Ishikawa (cell line): ENCODE data around the gene RUSC1.

Source experiments
- CEBPB ChIP-seq: IDR thresholded peaks from 2 replicates; pipeline ENCODE4 v1.6.1; 2012
- CREB1 ChIP-seq: IDR thresholded peaks from 2 replicates; pipeline ENCODE4 v1.6.1; 2012; ENCODE audit warnings: low read depth
- EGR1 ChIP-seq: IDR thresholded peaks from 2 replicates; pipeline ENCODE4 v1.6.1; 2012
- EP300 ChIP-seq: IDR thresholded peaks from 2 replicates; pipeline ENCODE4 v1.6.1; 2012; ENCODE audit warnings: borderline replicate concordance
- FOXM1 ChIP-seq: IDR thresholded peaks from 2 replicates; pipeline ENCODE4 v1.6.1; 2012; ENCODE audit warnings: low read depth, borderline replicate concordance
- NFIC ChIP-seq: IDR thresholded peaks from 2 replicates; pipeline ENCODE4 v1.6.1; 2012
- RAD21 ChIP-seq: IDR thresholded peaks from 2 replicates; pipeline ENCODE4 v1.6.1; 2012; ENCODE audit warnings: low read depth
- TAF1 ChIP-seq: IDR thresholded peaks from 2 replicates; pipeline ENCODE4 v1.6.1; 2012; ENCODE audit warnings: low read depth, mild to moderate bottlenecking
- TCF12 ChIP-seq: IDR thresholded peaks from 2 replicates; pipeline ENCODE4 v1.6.1; 2012; ENCODE audit warnings: low read depth
- TEAD4 ChIP-seq: IDR thresholded peaks from 2 replicates; pipeline ENCODE4 v1.6.1; 2012
- YY1 ChIP-seq: IDR thresholded peaks from 2 replicates; pipeline ENCODE4 v1.6.1; 2012; ENCODE audit warnings: low read depth
- ZBTB7A ChIP-seq: IDR thresholded peaks from 2 replicates; pipeline ENCODE4 v1.6.1; 2012; ENCODE audit warnings: low read depth
- TF ChIP-seq, protein P1 (sequence below): IDR thresholded peaks from 2 replicates; pipeline ENCODE4 v1.6.1; 2012; ENCODE audit warnings: low read depth, mild to moderate bottlenecking
- TF ChIP-seq, protein P2 (sequence below): IDR thresholded peaks from 2 replicates; pipeline ENCODE4 v1.6.1; 2012
- TF ChIP-seq, protein P3 (sequence below): IDR thresholded peaks from 2 replicates; pipeline ENCODE4 v1.6.1; 2012

The RUSC1 gene, protein sequence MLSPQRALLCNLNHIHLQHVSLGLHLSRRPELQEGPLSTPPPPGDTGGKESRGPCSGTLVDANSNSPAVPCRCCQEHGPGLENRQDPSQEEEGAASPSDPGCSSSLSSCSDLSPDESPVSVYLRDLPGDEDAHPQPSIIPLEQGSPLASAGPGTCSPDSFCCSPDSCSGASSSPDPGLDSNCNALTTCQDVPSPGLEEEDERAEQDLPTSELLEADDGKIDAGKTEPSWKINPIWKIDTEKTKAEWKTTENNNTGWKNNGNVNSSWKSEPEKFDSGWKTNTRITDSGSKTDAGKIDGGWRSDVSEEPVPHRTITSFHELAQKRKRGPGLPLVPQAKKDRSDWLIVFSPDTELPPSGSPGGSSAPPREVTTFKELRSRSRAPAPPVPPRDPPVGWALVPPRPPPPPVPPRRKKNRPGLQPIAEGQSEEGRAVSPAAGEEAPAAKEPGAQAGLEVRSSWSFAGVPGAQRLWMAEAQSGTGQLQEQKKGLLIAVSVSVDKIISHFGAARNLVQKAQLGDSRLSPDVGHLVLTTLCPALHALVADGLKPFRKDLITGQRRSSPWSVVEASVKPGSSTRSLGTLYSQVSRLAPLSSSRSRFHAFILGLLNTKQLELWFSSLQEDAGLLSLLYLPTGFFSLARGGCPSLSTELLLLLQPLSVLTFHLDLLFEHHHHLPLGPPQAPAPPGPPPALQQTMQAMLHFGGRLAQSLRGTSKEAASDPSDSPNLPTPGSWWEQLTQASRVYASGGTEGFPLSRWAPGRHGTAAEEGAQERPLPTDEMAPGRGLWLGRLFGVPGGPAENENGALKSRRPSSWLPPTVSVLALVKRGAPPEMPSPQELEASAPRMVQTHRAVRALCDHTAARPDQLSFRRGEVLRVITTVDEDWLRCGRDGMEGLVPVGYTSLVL

DNA sequence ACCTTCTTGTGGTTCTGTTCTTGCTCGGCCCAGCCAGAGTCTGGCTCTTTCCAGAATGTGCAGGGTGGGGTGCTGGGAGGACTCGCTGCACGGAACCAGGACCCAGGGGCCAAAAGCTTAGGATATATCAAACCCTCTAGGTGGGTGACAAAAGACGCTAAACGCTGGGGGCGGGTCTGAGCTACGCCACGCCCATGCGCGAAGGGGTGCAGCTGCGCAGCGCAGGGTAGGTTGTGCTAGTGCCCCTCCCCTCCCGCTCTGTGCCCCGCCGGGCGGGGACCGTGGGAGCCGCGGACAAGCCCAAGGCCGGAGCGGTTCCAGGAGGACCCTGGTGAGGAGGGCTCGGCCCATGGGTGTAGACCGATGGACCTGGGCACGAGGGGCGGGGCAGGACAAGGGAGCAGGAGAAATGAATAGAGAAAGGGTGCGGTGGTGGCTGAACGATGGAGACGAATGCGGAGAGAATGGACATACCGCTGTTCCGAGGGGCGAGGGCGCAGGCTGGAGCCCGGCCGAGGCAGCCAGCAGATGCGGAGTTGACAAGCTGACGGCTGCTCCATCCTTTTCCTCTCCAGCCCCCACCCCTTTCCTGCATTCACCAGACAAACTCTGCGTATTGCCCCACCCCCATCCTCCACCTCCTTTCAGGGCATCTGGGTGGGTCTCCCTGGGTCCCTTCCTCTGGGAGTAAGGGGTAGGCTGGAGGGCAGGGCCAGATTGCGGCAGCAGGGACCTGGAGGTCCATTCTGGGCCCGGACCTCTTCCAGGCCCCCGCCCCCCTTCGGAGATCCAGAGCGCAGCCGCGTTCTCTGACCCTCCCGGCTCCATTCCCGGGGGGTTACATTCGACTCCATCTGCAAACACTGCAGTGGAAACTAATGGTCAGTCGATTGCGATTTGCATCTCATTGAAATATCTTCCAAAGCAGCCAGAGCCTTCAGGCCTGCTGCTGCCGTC lies at the start of gene RUSC1:
Gene RUSC1 (plus strand): TSS at position 234 of the 957 bp plus-strand sequence. CDS start 880 bp downstream, outside the sequence.
- no peak for TF ChIP-seq ZBTB7A
- no peak for TF ChIP-seq TEAD4
- TF ChIP-seq FOXM1: no peak
- no peak for TF ChIP-seq TCF12
- no peak for TF ChIP-seq EP300
- no peak for TF ChIP-seq TAF1
- TF ChIP-seq, protein P1, sequence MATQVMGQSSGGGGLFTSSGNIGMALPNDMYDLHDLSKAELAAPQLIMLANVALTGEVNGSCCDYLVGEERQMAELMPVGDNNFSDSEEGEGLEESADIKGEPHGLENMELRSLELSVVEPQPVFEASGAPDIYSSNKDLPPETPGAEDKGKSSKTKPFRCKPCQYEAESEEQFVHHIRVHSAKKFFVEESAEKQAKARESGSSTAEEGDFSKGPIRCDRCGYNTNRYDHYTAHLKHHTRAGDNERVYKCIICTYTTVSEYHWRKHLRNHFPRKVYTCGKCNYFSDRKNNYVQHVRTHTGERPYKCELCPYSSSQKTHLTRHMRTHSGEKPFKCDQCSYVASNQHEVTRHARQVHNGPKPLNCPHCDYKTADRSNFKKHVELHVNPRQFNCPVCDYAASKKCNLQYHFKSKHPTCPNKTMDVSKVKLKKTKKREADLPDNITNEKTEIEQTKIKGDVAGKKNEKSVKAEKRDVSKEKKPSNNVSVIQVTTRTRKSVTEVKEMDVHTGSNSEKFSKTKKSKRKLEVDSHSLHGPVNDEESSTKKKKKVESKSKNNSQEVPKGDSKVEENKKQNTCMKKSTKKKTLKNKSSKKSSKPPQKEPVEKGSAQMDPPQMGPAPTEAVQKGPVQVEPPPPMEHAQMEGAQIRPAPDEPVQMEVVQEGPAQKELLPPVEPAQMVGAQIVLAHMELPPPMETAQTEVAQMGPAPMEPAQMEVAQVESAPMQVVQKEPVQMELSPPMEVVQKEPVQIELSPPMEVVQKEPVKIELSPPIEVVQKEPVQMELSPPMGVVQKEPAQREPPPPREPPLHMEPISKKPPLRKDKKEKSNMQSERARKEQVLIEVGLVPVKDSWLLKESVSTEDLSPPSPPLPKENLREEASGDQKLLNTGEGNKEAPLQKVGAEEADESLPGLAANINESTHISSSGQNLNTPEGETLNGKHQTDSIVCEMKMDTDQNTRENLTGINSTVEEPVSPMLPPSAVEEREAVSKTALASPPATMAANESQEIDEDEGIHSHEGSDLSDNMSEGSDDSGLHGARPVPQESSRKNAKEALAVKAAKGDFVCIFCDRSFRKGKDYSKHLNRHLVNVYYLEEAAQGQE: no peak
- TF ChIP-seq EGR1: no peak
- no peak for TF ChIP-seq YY1
- no peak for TF ChIP-seq CREB1
- TF ChIP-seq CEBPB: no peak
- no peak for TF ChIP-seq RAD21
- TF ChIP-seq, protein P2, sequence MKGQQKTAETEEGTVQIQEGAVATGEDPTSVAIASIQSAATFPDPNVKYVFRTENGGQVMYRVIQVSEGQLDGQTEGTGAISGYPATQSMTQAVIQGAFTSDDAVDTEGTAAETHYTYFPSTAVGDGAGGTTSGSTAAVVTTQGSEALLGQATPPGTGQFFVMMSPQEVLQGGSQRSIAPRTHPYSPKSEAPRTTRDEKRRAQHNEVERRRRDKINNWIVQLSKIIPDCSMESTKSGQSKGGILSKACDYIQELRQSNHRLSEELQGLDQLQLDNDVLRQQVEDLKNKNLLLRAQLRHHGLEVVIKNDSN: no peak
- TF ChIP-seq, protein P3, sequence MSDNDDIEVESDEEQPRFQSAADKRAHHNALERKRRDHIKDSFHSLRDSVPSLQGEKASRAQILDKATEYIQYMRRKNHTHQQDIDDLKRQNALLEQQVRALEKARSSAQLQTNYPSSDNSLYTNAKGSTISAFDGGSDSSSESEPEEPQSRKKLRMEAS: no peak
- no peak for TF ChIP-seq NFIC

DNA sequence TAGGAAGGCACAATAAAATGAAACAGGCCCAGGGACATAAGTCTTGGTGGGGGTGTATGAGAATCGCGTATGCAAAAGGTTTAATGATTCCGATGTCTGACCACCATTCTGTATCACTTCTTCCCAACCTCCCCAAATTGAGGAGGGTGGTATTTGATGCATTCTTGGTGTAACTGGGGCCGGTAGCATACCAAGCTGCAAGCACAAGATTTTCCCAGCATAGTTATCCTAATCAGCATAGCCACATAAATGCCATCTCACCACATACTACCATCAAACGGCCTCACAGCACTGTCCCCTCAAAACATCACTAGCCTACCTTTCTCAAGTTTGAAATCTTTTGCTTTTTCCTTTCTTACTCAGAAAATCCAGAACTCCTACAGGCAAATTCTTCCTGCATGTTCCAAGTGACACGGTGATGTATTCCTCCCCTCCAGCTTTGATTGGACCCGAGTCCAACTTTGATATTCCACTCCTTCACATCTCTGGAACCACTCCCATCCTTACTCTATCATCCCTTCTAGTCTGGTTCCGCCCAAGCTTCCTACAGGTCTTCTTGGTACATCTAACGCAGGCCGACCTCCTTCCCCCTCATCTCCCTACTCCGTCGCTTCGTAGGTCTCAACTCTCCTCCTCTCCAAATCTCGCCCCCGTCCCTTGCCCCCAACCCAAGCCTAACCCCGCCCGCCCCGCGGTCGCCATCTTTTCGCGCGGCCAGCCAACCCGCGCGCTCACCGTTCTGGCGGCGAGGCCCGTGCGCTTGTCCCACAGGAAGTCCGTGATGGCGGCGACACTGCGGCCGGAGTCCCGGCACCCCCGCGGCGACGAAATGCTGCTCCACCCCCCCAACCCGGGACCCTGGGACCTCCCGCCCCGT lies 48.0 kb upstream of the RUSC1 start:
- TF ChIP-seq EP300: 0 out of 2 replicates have a peak, but pooled peaks have one; percentile 9
- TF ChIP-seq EGR1: no peak
- TF ChIP-seq, protein P3: no peak
- TF ChIP-seq NFIC: no peak
- TF ChIP-seq, protein P1: no peak
- TF ChIP-seq TEAD4: no peak
- no peak for TF ChIP-seq ZBTB7A
- TF ChIP-seq RAD21: no peak
- TF ChIP-seq TCF12: no peak
- TF ChIP-seq YY1: peak; percentile 90

DNA sequence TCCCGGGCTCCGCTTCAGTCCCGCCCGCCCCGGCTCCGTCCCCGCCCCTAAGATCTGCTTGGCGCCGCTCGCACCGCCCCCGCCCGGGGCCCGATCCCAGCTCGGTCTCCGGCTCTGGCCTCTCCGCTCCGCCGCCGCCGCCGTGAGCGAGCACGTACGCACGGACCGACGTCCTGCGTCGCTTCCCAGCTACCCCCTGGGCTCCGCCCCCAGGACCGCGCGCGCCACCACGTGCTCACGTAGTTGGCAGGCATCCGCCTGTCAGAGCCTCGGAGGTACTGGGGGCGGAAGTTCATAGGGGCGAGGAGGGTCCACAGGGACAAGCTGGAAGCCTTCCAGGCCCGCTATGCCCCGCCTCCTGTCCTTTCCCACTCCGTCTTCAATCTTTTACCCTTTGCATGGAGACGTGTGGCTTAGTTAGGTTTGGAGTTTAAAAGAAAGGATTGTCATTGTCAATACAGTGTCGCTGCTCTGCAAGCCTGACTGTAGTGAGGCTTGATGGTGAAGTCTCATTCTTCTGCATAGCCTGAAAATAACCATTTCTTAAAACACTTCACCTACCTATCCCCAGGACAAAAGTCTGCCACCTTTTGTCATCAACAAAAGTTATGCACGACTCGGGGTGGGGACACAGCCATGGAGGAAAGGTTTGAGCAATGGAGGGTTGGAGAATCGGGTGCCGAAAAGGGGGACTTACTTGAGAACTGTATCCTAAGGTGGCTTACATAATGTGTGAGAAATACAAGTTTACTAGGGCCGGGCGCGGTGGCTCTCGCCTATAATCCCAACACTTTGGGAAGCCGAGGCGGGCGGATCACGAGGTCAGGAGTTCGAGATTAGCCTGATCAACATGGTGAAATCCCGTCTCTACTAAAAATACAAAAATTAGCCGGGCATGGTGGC lies 47.1 kb upstream of the RUSC1 start, which contains the start of gene CLK2:
Gene CLK2 (minus strand): TSS at position 162 of the 903 bp plus-strand sequence. CDS start 2,527 bp downstream, outside the sequence.
- TF ChIP-seq RAD21 (no peak), TEAD4 (no peak), ZBTB7A (peak; percentile 86; the same call in 1 of the 2 replicates), CREB1 (no peak; the same call in 1 of the 2 replicates), EGR1 (peak; percentile 53; the same call in 1 of the 2 replicates), TCF12 (peak; percentile 26; the same call in 1 of the 2 replicates), CEBPB (no peak), EP300 (no peak; the same call in 1 of the 2 replicates), TAF1 (peak; percentile 92), FOXM1 (no peak), YY1 (no peak), NFIC (peak; percentile 79)
- TF ChIP-seq, protein P2: peak; percentile 97
- TF ChIP-seq, protein P1: no peak
- TF ChIP-seq, protein P3: peak; percentile 98
